Measurements from ENCODE around the gene CLEC14A.

Gene CLEC14A

GRCh38 chr14:38243696-38244240 lies 12.1 kb downstream of the CLEC14A start:
- no peak for DNase-seq

GRCh38 chr14:38238878-38239277 lies 17.0 kb downstream of the CLEC14A start:
- DNase-seq: no peak

GRCh38 chr14:38238332-38238731 lies 17.6 kb downstream of the CLEC14A start:
- no peak for DNase-seq

GRCh38 chr14:38233218-38233617 lies 22.7 kb downstream of the CLEC14A start:
- no peak for DNase-seq

- DNase-seq: no peak
These were observed 29.5 kb downstream of the CLEC14A start for GRCh38 chr14:38226366-38226765.

GRCh38 chr14:38225946-38226345 lies 29.9 kb downstream of the CLEC14A start:
- no peak for DNase-seq

- DNase-seq: no peak
These were observed 31.6 kb downstream of the CLEC14A start for GRCh38 chr14:38224338-38224737.

- DNase-seq: no peak
These were observed 34.8 kb downstream of the CLEC14A start for GRCh38 chr14:38221077-38221476.

- DNase-seq: no peak
These were observed 38.3 kb downstream of the CLEC14A start for GRCh38 chr14:38217553-38217952.

GRCh38 chr14:38213001-38213400 lies 42.9 kb downstream of the CLEC14A start:
- DNase-seq: no peak

GRCh38 chr14:38212111-38212510 lies 43.8 kb downstream of the CLEC14A start:
- no peak for DNase-seq

GRCh38 chr14:38211255-38211735 lies 44.6 kb downstream of the CLEC14A start:
- DNase-seq: no peak

GRCh38 chr14:38210587-38211216 lies 45.2 kb downstream of the CLEC14A start:
- DNase-seq: no peak

- peak; percentile 20 for DNase-seq
These were observed 46.0 kb downstream of the CLEC14A start for GRCh38 chr14:38209572-38210557.

- peak; percentile 34 for DNase-seq
These were observed 47.0 kb downstream of the CLEC14A start for GRCh38 chr14:38208618-38209562.

GRCh38 chr14:38207736-38208617 lies 47.9 kb downstream of the CLEC14A start, which contains the start of gene SSTR1:
TSS of gene SSTR1 (plus strand) at chr14:38207904. CDS start at chr14:38209390, 1,486 bp downstream.
- DNase-seq: no peak

- DNase-seq: no peak
These were observed 48.5 kb downstream of the CLEC14A start for GRCh38 chr14:38207377-38207735.

GRCh38 chr14:38206689-38207376 lies 49.1 kb downstream of the CLEC14A start:
- no peak for DNase-seq

- DNase-seq: no peak
These were observed 49.8 kb downstream of the CLEC14A start for GRCh38 chr14:38205949-38206665.
